Right cardiac atrium (tissue), 5 donors: Measurements from ENCODE around the gene BUD13. TPM values are rescaled to one million over a fixed set of nuclear protein-coding genes. Genes with fewer than 3 reads are reported as not detected.

Experiments
- ATAC-seq, 2 donors: fragments of 200-7000 bp; cut with Tn5 transposase; one replicate each; pipeline versions ENCODE4 v1.8.0 to v1.9.1; 2020; ENCODE audit warnings: moderate library complexity in 2 of 2, mild to moderate bottlenecking in 1 of 2
- DNase-seq, 3 donors: peaks; one replicate each; pipeline ENCODE4 v3.0.0-alpha.2; 2020
- H3K27ac ChIP-seq: one replicate; pipeline ENCODE4 v1.5.1; 2013; ENCODE audit warnings: mild to moderate bottlenecking, low read length, control low read depth, moderate library complexity
- H3K27me3 ChIP-seq: one replicate; pipeline ENCODE4 v1.6.1; 2013; ENCODE audit not compliant: control insufficient read depth, insufficient read depth
- H3K4me1 ChIP-seq: one replicate; pipeline ENCODE4 v1.6.1; 2013; ENCODE audit warnings: low read length; ENCODE audit not compliant: control insufficient read depth, insufficient read depth
- H3K4me3 ChIP-seq: one replicate; pipeline ENCODE4 v1.5.1; 2013; ENCODE audit warnings: low read length, control low read depth
- H3K9me3 ChIP-seq: one replicate; pipeline ENCODE4 v1.6.1; 2013; ENCODE audit warnings: low read length; ENCODE audit not compliant: control insufficient read depth
- WGBS: extraction: QIAGEN DNeasy Blood & Tissue Kit; methylation state at CpG from one replicate; pipeline ENCODE4 v1.1.7; 2013; 5-methylcytosine and 5-hydroxymethylcytosine counted together
- intact Hi-C, 4 donors: fragments of 100-400 bp; cut with DNase I; formaldehyde crosslinking; loops; one replicate each; pipeline versions ENCODE4 v1.11.0 to v1.14.0; 2022 to 2023
- long read RNA-seq, 4 donors: library from polyadenylated mRNA; unstranded; transcript quantifications; one replicate each; pipeline ENCODE4 v2.0.0, GENCODE V29; 2020 to 2021
- polyA plus RNA-seq: library from polyadenylated mRNA; stranded (reverse); fragments of 200-250 nt; gene quantifications from one replicate; pipeline ENCODE4 v1.2.3, GENCODE V29; 2013
- total RNA-seq, 4 donors: library from RNA; stranded (reverse); fragmentation: NEBNext Ultra II Directional; extraction: Animal tissue kit (Norgen Biotek cat#: 25700); gene quantifications; one replicate each; pipeline ENCODE4 v1.2.1, GENCODE V29; 2021
- donor health status: healthy with polysubstance abuse.
- donor health status: DM: no; HTN: yes; CAD: no.
- donor health status: DM: no; HTN: no; CAD: no.
- donor health status: DM: no; HTN: yes; CAD: no; lungs with severe emphysema.
- donor health status: DM: yes; HTN: yes; CAD: no.

BUD13 gene, protein sequence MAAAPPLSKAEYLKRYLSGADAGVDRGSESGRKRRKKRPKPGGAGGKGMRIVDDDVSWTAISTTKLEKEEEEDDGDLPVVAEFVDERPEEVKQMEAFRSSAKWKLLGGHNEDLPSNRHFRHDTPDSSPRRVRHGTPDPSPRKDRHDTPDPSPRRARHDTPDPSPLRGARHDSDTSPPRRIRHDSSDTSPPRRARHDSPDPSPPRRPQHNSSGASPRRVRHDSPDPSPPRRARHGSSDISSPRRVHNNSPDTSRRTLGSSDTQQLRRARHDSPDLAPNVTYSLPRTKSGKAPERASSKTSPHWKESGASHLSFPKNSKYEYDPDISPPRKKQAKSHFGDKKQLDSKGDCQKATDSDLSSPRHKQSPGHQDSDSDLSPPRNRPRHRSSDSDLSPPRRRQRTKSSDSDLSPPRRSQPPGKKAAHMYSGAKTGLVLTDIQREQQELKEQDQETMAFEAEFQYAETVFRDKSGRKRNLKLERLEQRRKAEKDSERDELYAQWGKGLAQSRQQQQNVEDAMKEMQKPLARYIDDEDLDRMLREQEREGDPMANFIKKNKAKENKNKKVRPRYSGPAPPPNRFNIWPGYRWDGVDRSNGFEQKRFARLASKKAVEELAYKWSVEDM
- total RNA-seq (1 to 10 TPM; 7.8 to 9.0 (median 8.2) TPM), polyA plus RNA-seq (5.7 TPM)
- long read RNA-seq, donor 1, transcript BUD13-201 (10 exons, 2,196 nt): major isoform, 9 of 17 reads
- long read RNA-seq, donor 1, partial matches to known transcripts: 6 of 17 reads
- long read RNA-seq, donor 1, other reads (novel, unspliced or antisense): 2 of 17 reads
- long read RNA-seq, donor 2, transcript BUD13-201 (10 exons, 2,196 nt): major isoform, 5 of 10 reads
- long read RNA-seq, donor 2, partial matches to known transcripts: 4 of 10 reads
- long read RNA-seq, donor 2, other reads (novel, unspliced or antisense): 1 of 10 reads
- long read RNA-seq, donor 3, transcript BUD13-201 (10 exons, 2,196 nt): major isoform, 14 of 27 reads
- long read RNA-seq, donor 3, partial matches to known transcripts: 10 of 27 reads
- long read RNA-seq, donor 3, other reads (novel, unspliced or antisense): 3 of 27 reads
- long read RNA-seq, donor 4, transcript BUD13-201 (10 exons, 2,196 nt): major isoform, 8 of 10 reads
- long read RNA-seq, donor 4, partial matches to known transcripts: 1 of 10 reads
- long read RNA-seq, donor 4, other reads (novel, unspliced or antisense): 1 of 10 reads

DNA sequence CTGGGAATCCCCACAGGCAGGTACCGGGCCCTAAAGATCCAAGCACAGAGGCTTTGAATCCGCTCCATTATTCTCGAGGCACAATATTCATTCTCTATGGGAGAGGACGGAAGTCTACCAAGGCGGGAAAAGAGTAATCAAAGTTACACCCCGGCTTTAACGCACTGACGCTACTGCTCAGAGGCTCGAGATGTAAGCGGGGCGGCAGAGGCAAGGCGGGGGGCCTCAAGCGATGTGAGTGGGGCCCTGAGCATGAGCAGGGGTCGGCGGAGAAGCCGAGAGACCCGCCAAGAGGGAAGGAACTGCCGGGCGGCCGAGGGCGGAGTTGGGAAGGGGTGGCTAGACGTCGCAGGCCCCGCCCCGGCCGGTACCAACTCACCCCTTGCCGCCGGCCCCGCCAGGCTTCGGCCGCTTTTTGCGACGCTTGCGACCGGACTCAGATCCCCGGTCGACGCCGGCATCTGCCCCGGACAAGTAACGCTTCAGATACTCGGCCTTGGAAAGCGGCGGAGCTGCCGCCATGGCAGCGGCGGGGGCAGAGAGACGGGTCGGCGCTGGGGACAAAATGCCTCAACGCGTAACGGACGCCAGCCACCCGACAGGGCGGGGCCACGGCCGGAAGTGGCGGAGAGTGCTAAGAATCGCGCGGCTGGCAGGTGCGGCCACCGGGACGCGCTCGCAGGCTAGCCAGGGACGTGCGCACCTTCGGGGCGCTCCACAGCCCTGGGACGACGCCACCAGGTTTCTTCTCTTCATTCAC lies at the start of gene BUD13:
Gene BUD13 (minus strand): TSS at position 545 of the 760 bp plus-strand sequence. CDS start 23 bp downstream, at position 522.
- Histone ChIP-seq H3K27me3 (no peaks in the 10 kb centered on the region), H3K4me3 (peak within 1 kb of the TSS; percentile 88), H3K27ac (peak within 1 kb of the TSS; percentile 95), H3K9me3 (no peaks in the 10 kb centered on the region), H3K4me1 (peaks cover 7% of the 10 kb centered on the region)
- peak; percentile 93 to 94 for ATAC-seq
- intact Hi-C loops: no loop called here
- DNase-seq: peak; percentile 91 to 97 (median 96)
- WGBS: under 1% methylated on average over 73 of the region's 73 CpGs

DNA sequence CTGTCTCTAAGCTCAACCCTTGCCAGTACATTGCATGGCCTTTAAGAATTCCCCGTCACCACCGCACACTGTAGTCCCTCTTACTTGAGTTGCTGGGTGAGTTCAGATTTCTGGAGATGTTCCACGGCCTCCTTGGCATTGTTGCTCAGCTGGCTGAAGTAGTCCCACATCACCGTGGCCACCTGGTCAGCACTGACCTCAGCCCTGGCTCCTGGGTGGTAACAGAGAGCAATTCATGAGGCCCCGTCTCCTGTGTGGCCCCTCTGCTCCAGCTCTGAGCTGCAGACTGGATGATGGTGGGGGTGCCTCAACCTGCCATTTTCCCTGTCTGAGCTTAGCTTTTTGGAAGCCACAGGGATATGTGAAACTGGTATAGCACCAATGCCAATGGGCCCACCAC lies 49.8 kb upstream of the BUD13 start:
- Histone ChIP-seq H3K27ac (no peak overlapping the region), H3K4me3 (no peak overlapping the region), H3K27me3 (no peaks in the 10 kb centered on the region), H3K4me1 (no peaks in the 10 kb centered on the region), H3K9me3 (no peaks in the 10 kb centered on the region)
- DNase-seq: no peak
- no peak for ATAC-seq
- intact Hi-C loops: no loop called here
- WGBS: 70% methylated on average over 5 of the region's 5 CpGs

DNA sequence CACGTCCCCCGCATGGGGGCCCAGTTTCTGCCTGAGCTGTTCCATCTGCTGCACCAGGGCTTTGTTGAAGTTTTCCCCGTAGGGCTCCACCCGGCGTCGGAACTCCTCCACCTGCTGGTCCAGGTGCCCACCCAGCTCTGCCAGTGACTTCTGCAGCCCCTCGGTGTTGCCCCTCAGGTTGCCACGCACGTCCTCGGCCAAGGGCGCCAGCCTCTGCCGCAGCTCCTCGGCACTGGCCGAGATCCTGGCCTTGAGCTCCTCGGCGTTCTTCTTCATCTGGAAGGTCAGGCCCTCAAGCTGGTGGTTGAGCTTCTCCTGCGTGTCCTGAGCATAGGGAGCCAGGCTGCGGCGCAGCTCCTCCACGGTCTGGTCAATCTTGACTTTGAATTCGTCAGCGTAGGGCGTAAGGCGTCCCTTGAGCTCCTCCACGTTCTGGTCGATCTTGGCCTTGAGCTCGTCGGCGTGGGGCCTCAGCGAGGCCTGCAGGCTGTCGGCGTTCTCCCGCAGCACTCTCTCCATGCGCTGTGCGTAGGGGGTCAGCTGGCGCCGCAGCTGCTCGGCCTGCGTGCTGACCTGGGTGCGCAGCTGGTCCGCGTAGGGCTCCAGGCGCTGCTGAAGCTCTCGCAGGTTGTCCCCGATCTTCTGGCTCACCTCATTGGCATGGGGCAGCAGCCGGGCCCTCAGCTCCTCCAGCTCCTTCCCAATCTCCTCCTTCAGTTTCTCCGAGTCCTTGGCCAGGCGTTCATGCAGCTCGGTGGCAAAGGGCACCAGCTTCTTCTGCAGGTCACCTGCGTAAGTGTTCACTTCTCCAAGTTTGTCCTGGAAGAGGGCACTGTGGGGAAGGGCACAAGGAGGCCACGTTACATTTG lies 48.5 kb upstream of the BUD13 start:
- ATAC-seq (no peak), DNase-seq (no peak)
- Histone ChIP-seq H3K27me3 (no peaks in the 10 kb centered on the region), H3K9me3 (no peaks in the 10 kb centered on the region), H3K4me3 (no peak overlapping the region), H3K27ac (no peak overlapping the region), H3K4me1 (no peaks in the 10 kb centered on the region)
- 93% methylated on average over 51 of the region's 51 CpGs for WGBS
- intact Hi-C loops: no loop called here

DNA sequence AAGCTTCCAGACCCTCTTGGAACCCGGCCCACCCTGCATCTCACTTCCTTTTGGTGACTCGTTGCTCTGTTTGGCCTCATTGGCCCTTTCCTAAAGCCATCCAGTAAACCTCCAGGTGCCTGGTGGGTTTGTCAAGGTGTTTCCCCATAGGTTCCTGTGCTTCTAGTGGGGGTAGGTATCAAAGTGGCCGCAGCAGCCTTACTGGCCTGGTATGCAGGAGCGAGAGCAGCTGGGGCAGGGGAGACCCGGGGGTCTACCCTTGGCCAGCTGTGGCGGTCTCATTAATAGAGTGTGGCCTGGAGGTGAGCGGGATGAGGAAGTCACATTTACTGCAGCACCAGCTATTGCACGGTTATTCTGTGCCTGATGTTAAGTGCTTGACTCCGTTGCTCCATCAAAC lies 46.3 kb upstream of the BUD13 start:
- intact Hi-C loops: no loop called here
- ATAC-seq: no peak
- no peaks in the 10 kb centered on the region for H3K27me3 ChIP-seq
- H3K27ac ChIP-seq: no peak overlapping the region
- WGBS: 88% methylated on average over 9 of the region's 9 CpGs
- no peaks in the 10 kb centered on the region for H3K4me1 ChIP-seq
- no peaks in the 10 kb centered on the region for H3K9me3 ChIP-seq
- no peak for DNase-seq
- H3K4me3 ChIP-seq: no peak overlapping the region

DNA sequence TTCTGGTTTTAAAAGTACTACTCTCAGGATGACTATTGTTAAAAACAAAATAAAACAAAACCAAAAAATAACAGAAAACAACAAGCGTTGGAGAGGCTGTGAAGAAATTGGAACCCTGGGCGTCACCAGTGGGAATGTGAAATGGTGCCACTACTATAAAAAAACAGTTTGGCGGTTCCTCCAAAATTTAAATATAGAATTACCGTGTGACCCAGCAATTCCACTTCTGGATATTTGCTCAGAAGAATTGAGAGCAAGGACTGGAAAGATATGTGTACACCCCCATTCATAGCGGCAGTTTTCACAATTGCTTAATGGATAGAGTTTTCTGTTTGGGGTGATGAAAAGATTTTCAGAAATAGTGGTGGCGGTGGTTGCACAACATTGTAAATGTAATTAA lies 41.7 kb upstream of the BUD13 start:
- Histone ChIP-seq H3K27me3 (no peaks in the 10 kb centered on the region), H3K27ac (no peak overlapping the region), H3K4me3 (no peak overlapping the region), H3K9me3 (no peaks in the 10 kb centered on the region), H3K4me1 (no peaks in the 10 kb centered on the region)
- intact Hi-C loops: no loop called here
- no peak for ATAC-seq
- no peak for DNase-seq
- WGBS: 73% methylated on average over 6 of the region's 6 CpGs

DNA sequence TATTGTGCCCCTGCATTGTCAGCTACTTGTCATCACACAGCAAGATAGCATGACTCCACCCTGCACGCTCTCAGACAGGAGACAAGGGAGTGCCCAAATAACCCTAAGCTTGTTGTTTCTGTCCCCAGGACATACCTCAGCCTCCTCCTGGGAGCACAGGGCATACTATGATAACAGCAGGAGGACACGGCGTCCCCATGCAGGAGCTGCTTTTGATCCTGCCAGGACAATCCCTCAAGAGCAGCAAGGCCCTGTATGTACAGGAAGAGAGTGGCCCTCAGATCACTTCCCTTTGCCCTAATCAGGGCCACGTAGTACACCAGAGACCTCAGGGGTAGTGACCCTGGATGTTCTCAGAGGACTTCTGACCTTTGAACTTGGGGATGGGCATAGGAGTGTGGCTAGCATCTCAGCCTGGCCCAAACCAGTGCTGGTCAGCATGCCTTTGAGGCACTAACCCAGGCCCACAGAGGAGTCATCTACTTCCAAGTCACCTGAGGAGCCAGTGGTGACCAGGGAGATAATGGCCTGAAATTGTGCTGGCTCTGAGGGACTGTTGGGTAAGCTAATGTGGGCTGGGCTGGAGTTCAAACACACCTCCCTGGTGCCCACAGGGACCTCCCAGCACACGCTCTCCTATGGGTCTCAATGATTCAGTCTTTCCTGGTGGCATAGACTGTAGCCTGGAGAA lies 41.1 kb upstream of the BUD13 start:
- intact Hi-C loops: no loop called here
- ATAC-seq (peak; percentile 57 to 63), DNase-seq (no peak)
- Histone ChIP-seq H3K27me3 (no peaks in the 10 kb centered on the region), H3K4me3 (no peak overlapping the region), H3K9me3 (no peaks in the 10 kb centered on the region), H3K4me1 (no peaks in the 10 kb centered on the region), H3K27ac (no peak overlapping the region)
- 46% methylated on average over 5 of the region's 5 CpGs for WGBS

DNA sequence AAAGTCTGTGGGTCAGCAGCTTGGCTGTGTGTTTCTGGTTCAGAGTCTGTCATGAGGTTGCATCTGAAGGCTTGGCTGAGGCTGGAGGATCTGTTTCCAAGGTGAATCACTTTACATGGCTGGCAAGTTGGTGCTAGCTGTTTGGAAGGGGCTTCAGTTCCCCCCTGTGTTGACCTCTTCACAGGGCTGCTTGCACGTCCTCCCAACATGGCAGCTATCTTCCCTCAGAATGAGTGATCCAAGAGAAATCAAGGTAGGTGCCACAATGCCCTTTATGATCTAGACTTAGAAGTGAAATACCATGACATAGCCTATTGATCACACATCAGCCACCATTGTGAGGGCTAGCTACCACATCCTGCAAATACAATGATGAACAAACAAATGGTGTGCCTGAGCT lies 40.4 kb upstream of the BUD13 start:
- Histone ChIP-seq H3K4me3 (no peak overlapping the region), H3K27me3 (no peaks in the 10 kb centered on the region), H3K27ac (no peak overlapping the region), H3K4me1 (no peaks in the 10 kb centered on the region), H3K9me3 (no peaks in the 10 kb centered on the region)
- ATAC-seq (no peak), DNase-seq (no peak)
- WGBS: 90% methylated on average over 1 of the region's 1 CpG
- intact Hi-C loops: no loop called here

DNA sequence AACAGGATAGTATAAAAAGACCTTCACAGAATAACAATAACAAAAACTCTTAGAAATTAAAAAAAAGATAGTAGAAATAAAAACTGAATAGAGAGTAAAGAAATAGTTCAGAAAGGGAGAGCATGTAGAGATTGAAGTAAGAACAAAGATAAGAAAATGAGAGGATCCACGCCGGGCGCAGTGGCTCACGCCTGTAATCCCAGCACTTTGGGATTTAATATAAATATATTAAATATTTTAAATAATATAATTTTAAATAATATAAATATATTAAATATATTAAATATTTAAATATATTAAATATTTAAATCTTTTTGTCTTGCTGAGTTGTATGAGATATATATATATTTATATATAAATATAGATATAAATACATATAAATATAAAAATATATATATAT lies 39.3 kb upstream of the BUD13 start:
- H3K9me3 ChIP-seq: no peaks in the 10 kb centered on the region
- ATAC-seq: no peak
- H3K4me3 ChIP-seq: no peak overlapping the region
- no peak for DNase-seq
- intact Hi-C loops: no loop called here
- H3K27me3 ChIP-seq: no peaks in the 10 kb centered on the region
- no peak overlapping the region for H3K27ac ChIP-seq
- no peaks in the 10 kb centered on the region for H3K4me1 ChIP-seq
- 94% methylated on average over 4 of the region's 4 CpGs for WGBS

DNA sequence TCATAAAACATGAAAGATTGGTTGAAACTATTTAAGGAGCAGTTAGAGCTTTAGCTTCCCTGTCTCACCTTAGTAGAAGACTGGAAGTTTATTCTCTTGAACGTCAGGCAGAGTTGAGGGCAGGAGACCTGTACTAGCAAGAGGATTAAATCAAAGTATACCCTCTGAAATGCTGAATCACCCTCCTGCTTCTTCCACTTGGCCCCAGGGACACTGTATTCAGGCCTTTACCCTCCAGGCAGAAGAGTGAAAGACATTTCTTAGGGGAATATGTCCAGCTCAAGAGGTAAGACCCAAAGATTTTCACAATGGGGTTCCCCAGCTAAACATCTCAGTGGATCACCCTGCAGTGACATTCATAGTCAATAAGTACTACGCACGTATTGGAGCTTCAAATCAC lies 38.4 kb upstream of the BUD13 start:
- 83% methylated on average over 3 of the region's 3 CpGs for WGBS
- intact Hi-C loops: no loop called here
- Histone ChIP-seq H3K9me3 (no peaks in the 10 kb centered on the region), H3K4me1 (no peaks in the 10 kb centered on the region), H3K27ac (no peak overlapping the region), H3K4me3 (no peak overlapping the region), H3K27me3 (no peaks in the 10 kb centered on the region)
- no peak for ATAC-seq
- DNase-seq: no peak
